A673 (cell line): ENCODE measurements around the gene NLK.

Experiments
- CTCF ChIP-seq: fragments of 300-800, 200-600 bp; sonication (generic); conservative IDR thresholded peaks from 2 replicates; pipeline ENCODE4 v1.5.1; 2017; ENCODE audit warnings: low read depth, mild to moderate bottlenecking, antibody characterized with exemption, low read length, moderate library complexity, mixed read lengths
- EZH2 ChIP-seq: fragments of 200-600 bp; sonication (generic); IDR thresholded peaks from 2 replicates; pipeline ENCODE4 v1.6.1; 2017; ENCODE audit warnings: borderline replicate concordance, low read depth, mild to moderate bottlenecking, mixed read lengths, antibody characterized with exemption, low read length; ENCODE audit not compliant: poor library complexity, severe bottlenecking

GRCh38 chr17:28127196-28127595 is 84.7 kb downstream of the NLK start:
- TF ChIP-seq CTCF = no peak
- TF ChIP-seq EZH2 = no peak
